ENCODE measurements around the gene RARB. TPM values are rescaled to one million over a fixed set of nuclear protein-coding genes. Genes with fewer than 3 reads are reported as not detected.

Gene RARB
- total RNA-seq, 4 donors from 2014 or later = 2.6 to 11.2 (median 3.4) TPM

- TF ChIP-seq CTCF (IDR thresholded peaks at IDR 0.05) = no peak
- ATAC-seq (ENCODE audit: low FRiP score) (no peak), DNase-seq (ENCODE audit: low spot score) (no peak)
Measured at GRCh38 chr3:25618028-25618427, 190.0 kb downstream of the RARB start.

- TF ChIP-seq CTCF (IDR thresholded peaks at IDR 0.05) = no peak
- no peak for DNase-seq (ENCODE audit: low spot score)
- no peak for ATAC-seq (ENCODE audit: low FRiP score)
Measured at GRCh38 chr3:25619382-25619781, 191.3 kb downstream of the RARB start.

GRCh38 chr3:25620493-25620892, 192.4 kb downstream of the RARB start:
- no peak for ATAC-seq (ENCODE audit: low FRiP score)
- no peak for TF ChIP-seq CTCF (IDR thresholded peaks at IDR 0.05)

GRCh38 chr3:25621087-25621486, 193.0 kb downstream of the RARB start:
- DNase-seq (ENCODE audit: low spot score) = no peak
- ATAC-seq (ENCODE audit: low FRiP score) = no peak
- no peak for TF ChIP-seq CTCF (IDR thresholded peaks at IDR 0.05)

More at GRCh38 chr3:25620493-25620892, 192.4 kb downstream of the RARB start:
- no peak for DNase-seq (ENCODE audit: low spot score)

- TF ChIP-seq CTCF (IDR thresholded peaks at IDR 0.05) = no peak
- no peak for DNase-seq (ENCODE audit: low spot score)
Measured at GRCh38 chr3:25631989-25632388, 203.9 kb downstream of the RARB start.

GRCh38 chr3:25633919-25634318, 205.9 kb downstream of the RARB start:
- no peak for ATAC-seq (ENCODE audit: low FRiP score)
- DNase-seq (ENCODE audit: low spot score) = no peak
- TF ChIP-seq CTCF (IDR thresholded peaks at IDR 0.05) = no peak

More at GRCh38 chr3:25631989-25632388, 203.9 kb downstream of the RARB start:
- ATAC-seq (ENCODE audit: low FRiP score) = no peak

- TF ChIP-seq CTCF (IDR thresholded peaks at IDR 0.05) = no peak
- DNase-seq (ENCODE audit: low spot score) (no peak), ATAC-seq (ENCODE audit: low FRiP score) (no peak)
Measured at GRCh38 chr3:25635038-25635437, 207.0 kb downstream of the RARB start.

Small RNA genes lying within 50 kb of the gene (small RNA-seq; reads per million reads assigned to genes)
- gene RF01161 (not detected), gene RF02271 (not detected)

Other genes starting within 250 kb of the RARB start
- 10 to 100 TPM; 63.0 to 98.0 (median 64.3) TPM for gene TOP2B, start 236.6 kb downstream of the RARB start, total RNA-seq